Ectodermal cell (in vitro differentiated cells): ENCODE data around the gene TRA2A.

Experiments used
- H3K27ac ChIP-seq: 2 replicates; pipeline ENCODE4 v1.7.0; 2013; ENCODE audit warnings: mild to moderate bottlenecking, low read depth, low read length; ENCODE audit not compliant: insufficient read depth, poor library complexity, severe bottlenecking
- H3K27me3 ChIP-seq: 2 replicates; pipeline ENCODE4 v1.7.0; 2013; ENCODE audit warnings: mild to moderate bottlenecking, low read length; ENCODE audit not compliant: insufficient read depth, control insufficient read depth, poor library complexity, severe bottlenecking
- H3K36me3 ChIP-seq: one replicate; pipeline ENCODE4 v1.7.0; 2013; ENCODE audit warnings: low read length; ENCODE audit not compliant: control insufficient read depth, insufficient read depth
- H3K4me1 ChIP-seq: one replicate; pipeline ENCODE4 v1.7.0; 2013; ENCODE audit warnings: low read length; ENCODE audit not compliant: control insufficient read depth, insufficient read depth
- H3K4me3 ChIP-seq: 2 replicates; pipeline ENCODE4 v1.7.0; 2013; ENCODE audit warnings: low read depth, low read length, control low read depth; ENCODE audit not compliant: insufficient read depth
- H3K9me3 ChIP-seq: 2 replicates; pipeline ENCODE4 v1.7.0; 2013; ENCODE audit warnings: mild to moderate bottlenecking, low read length, moderate library complexity; ENCODE audit not compliant: control insufficient read depth
- WGBS, 2 experiments: methylation state at CpG; one replicate each; pipeline ENCODE4 v1.1.7; 2013; ENCODE audit warnings: missing lambda C conversion rate in 2 of 2; 5-methylcytosine and 5-hydroxymethylcytosine counted together

TRA2A gene

GRCh38 chr7:23476286-23477156, 55.3 kb downstream of the TRA2A start:
- no peaks in the 10 kb centered on the region for H3K36me3 ChIP-seq
- no peak overlapping the region for H3K27ac ChIP-seq
- H3K4me1 ChIP-seq: no peaks in the 10 kb centered on the region
- H3K27me3 ChIP-seq: no peaks in the 10 kb centered on the region
- H3K4me3 ChIP-seq: peak overlapping the region; percentile 35
- H3K9me3 ChIP-seq: no peaks in the 10 kb centered on the region

GRCh38 chr7:23475576-23475839, 56.3 kb downstream of the TRA2A start:
- H3K36me3 ChIP-seq: no peaks in the 10 kb centered on the region
- no peaks in the 10 kb centered on the region for H3K9me3 ChIP-seq
- H3K27me3 ChIP-seq: no peaks in the 10 kb centered on the region
- peak overlapping the region; percentile 93 for H3K4me3 ChIP-seq
- H3K27ac ChIP-seq: no peak overlapping the region
- H3K4me1 ChIP-seq: no peaks in the 10 kb centered on the region

- Histone ChIP-seq H3K4me1 (no peaks in the 10 kb centered on the region), H3K9me3 (no peaks in the 10 kb centered on the region), H3K27ac (peak overlapping the region; percentile 96), H3K36me3 (no peaks in the 10 kb centered on the region), H3K27me3 (no peaks in the 10 kb centered on the region), H3K4me3 (peak overlapping the region; percentile 93)
- 0% methylated on average over 12 to 14 of the region's 15 CpGs for WGBS, 2 experiments
These were observed 56.8 kb downstream of the TRA2A start for GRCh38 chr7:23474829-23475575.

GRCh38 chr7:23474094-23474828, 57.5 kb downstream of the TRA2A start:
- H3K36me3 ChIP-seq: no peaks in the 10 kb centered on the region
- peak overlapping the region; percentile 96 for H3K27ac ChIP-seq
- peak overlapping the region; percentile 93 for H3K4me3 ChIP-seq
- H3K9me3 ChIP-seq: no peaks in the 10 kb centered on the region
- no peaks in the 10 kb centered on the region for H3K4me1 ChIP-seq
- H3K27me3 ChIP-seq: no peaks in the 10 kb centered on the region
- 0% methylated on average over 66 of the region's 66 CpGs for WGBS, 2 experiments

GRCh38 chr7:23473844-23474093, 58.0 kb downstream of the TRA2A start:
- Histone ChIP-seq H3K27ac (peak overlapping the region; percentile 96), H3K36me3 (no peaks in the 10 kb centered on the region), H3K4me1 (no peaks in the 10 kb centered on the region), H3K27me3 (no peaks in the 10 kb centered on the region), H3K4me3 (peak overlapping the region; percentile 93), H3K9me3 (no peaks in the 10 kb centered on the region)
- 0% methylated on average over 23 of the region's 23 CpGs for WGBS, 2 experiments

- peak overlapping the region; percentile 93 for H3K4me3 ChIP-seq
- no peaks in the 10 kb centered on the region for H3K9me3 ChIP-seq
- 2 to 4% methylated on average over 16 of the region's 16 CpGs for WGBS, 2 experiments
- H3K27me3 ChIP-seq: no peaks in the 10 kb centered on the region
- H3K36me3 ChIP-seq: no peaks in the 10 kb centered on the region
- H3K4me1 ChIP-seq: no peaks in the 10 kb centered on the region
- H3K27ac ChIP-seq: peak overlapping the region; percentile 96
These were observed 58.6 kb downstream of the TRA2A start for GRCh38 chr7:23472956-23473843.

GRCh38 chr7:23472556-23472955, 59.2 kb downstream of the TRA2A start:
- Histone ChIP-seq H3K36me3 (no peaks in the 10 kb centered on the region), H3K27me3 (no peaks in the 10 kb centered on the region), H3K9me3 (no peaks in the 10 kb centered on the region), H3K4me1 (no peaks in the 10 kb centered on the region), H3K27ac (no peak overlapping the region), H3K4me3 (peak overlapping the region; percentile 93)

GRCh38 chr7:23472046-23472445, 59.7 kb downstream of the TRA2A start:
- no peaks in the 10 kb centered on the region for H3K27me3 ChIP-seq

GRCh38 chr7:23471106-23471859, 60.5 kb downstream of the TRA2A start:
- no peaks in the 10 kb centered on the region for H3K36me3 ChIP-seq
- peaks cover 3% of the 10 kb centered on the region for H3K4me1 ChIP-seq
- WGBS, 2 experiments: 0 to 1% methylated on average over 44 of the region's 44 CpGs
- H3K27me3 ChIP-seq: no peaks in the 10 kb centered on the region
- H3K9me3 ChIP-seq: no peaks in the 10 kb centered on the region
- peak overlapping the region; percentile 97 for H3K27ac ChIP-seq
- peak overlapping the region; percentile 93 for H3K4me3 ChIP-seq

More at GRCh38 chr7:23472046-23472445, 59.7 kb downstream of the TRA2A start:
- peak overlapping the region; percentile 93 for H3K4me3 ChIP-seq
- 2% methylated on average over 3 to 5 of the region's 6 CpGs for WGBS, 2 experiments
- H3K27ac ChIP-seq: no peak overlapping the region
- no peaks in the 10 kb centered on the region for H3K36me3 ChIP-seq
- H3K4me1 ChIP-seq: peaks cover 1% of the 10 kb centered on the region
- H3K9me3 ChIP-seq: no peaks in the 10 kb centered on the region
